HepG2 (cell line): Measurements from ENCODE around the gene NMRAL1. TPM values are rescaled to one million over a fixed set of nuclear protein-coding genes. Genes with fewer than 3 reads are reported as not detected.

Source experiments
- CC2D1A ChIP-seq: sonication (generic); formaldehyde crosslinking; IDR thresholded peaks from 2 replicates; pipeline ENCODE4 v1.8.1; 2023; ENCODE audit warnings: mild to moderate bottlenecking, missing genetic modification reagents
- DRAP1 ChIP-seq: IDR thresholded peaks from 2 replicates; pipeline ENCODE4 v1.6.1; 2016; ENCODE audit warnings: missing genetic modification reagents, missing compliant biosample characterization
- HMG20A ChIP-seq: IDR thresholded peaks from 2 replicates; pipeline ENCODE4 v1.6.1; 2016; ENCODE audit warnings: borderline replicate concordance
- HOXA9 ChIP-seq: sonication (generic); formaldehyde crosslinking; IDR thresholded peaks from 2 replicates; pipeline ENCODE4 v1.8.1; 2022; ENCODE audit warnings: missing genetic modification reagents, mild to moderate bottlenecking, moderate library complexity, borderline replicate concordance
- IRF9 ChIP-seq: sonication (generic); formaldehyde crosslinking; IDR thresholded peaks from 2 replicates; pipeline ENCODE4 v1.8.0; 2022; ENCODE audit warnings: missing genetic modification reagents, mild to moderate bottlenecking, borderline replicate concordance
- KDM5B ChIP-seq: sonication (generic); formaldehyde crosslinking; IDR thresholded peaks from 2 replicates; pipeline ENCODE4 v1.4.0; 2020; ENCODE audit warnings: missing genetic modification reagents, mild to moderate bottlenecking, borderline replicate concordance
- LRRFIP1 ChIP-seq: sonication (generic); formaldehyde crosslinking; conservative IDR thresholded peaks from 2 replicates; pipeline ENCODE4 v1.4.0; 2020; ENCODE audit warnings: missing genetic modification reagents
- MLX ChIP-seq: IDR thresholded peaks from 2 replicates; pipeline ENCODE4 v1.6.1; 2016
- MTERF4 ChIP-seq: sonication (generic); formaldehyde crosslinking; IDR thresholded peaks from 2 replicates; pipeline ENCODE4 v1.8.0; 2023; ENCODE audit warnings: mild to moderate bottlenecking, missing genetic modification reagents
- NFE2L1 ChIP-seq: sonication (generic); formaldehyde crosslinking; IDR thresholded peaks from 2 replicates; pipeline ENCODE4 v1.4.0; 2020; ENCODE audit warnings: missing genetic modification reagents, mild to moderate bottlenecking, borderline replicate concordance
- NR3C1 ChIP-seq: sonication (generic); formaldehyde crosslinking; IDR thresholded peaks from 2 replicates; pipeline ENCODE4 v1.4.0; 2020; ENCODE audit warnings: missing genetic modification reagents
- PAX8 ChIP-seq: sonication (generic); formaldehyde crosslinking; IDR thresholded peaks from 2 replicates; pipeline ENCODE4 v1.8.0; 2022; ENCODE audit warnings: mild to moderate bottlenecking, missing genetic modification reagents, borderline replicate concordance
- RARG ChIP-seq: sonication (generic); formaldehyde crosslinking; IDR thresholded peaks from 2 replicates; pipeline ENCODE4 v1.4.0; 2020; ENCODE audit warnings: low read depth, mild to moderate bottlenecking, missing genetic modification reagents
- RFX5 ChIP-seq: IDR thresholded peaks from 2 replicates; pipeline ENCODE4 v1.6.1; 2011; ENCODE audit warnings: low read depth, low read length, improper control_type of control experiment
- XRCC5 ChIP-seq: fragments of 200-400 bp; formaldehyde crosslinking; optimal IDR thresholded peaks from 2 replicates; pipeline ENCODE3; 2017; ENCODE audit warnings: mild to moderate bottlenecking, low read length
- ZNF512 ChIP-seq: sonication (generic); formaldehyde crosslinking; IDR thresholded peaks from 2 replicates; pipeline ENCODE4 v1.4.0; 2020; ENCODE audit warnings: mild to moderate bottlenecking, missing genetic modification reagents
- ZNF558 ChIP-seq: sonication (generic); formaldehyde crosslinking; IDR thresholded peaks from 2 replicates; pipeline ENCODE4 v1.9.0; 2022; ENCODE audit warnings: mild to moderate bottlenecking, missing genetic modification reagents, borderline replicate concordance
- polyA plus RNA-seq, 8 experiments: library from polyadenylated mRNA; depleted of rRNA in 3 of 8; stranded (reverse) in 7 of 8; unstranded in 1 of 8; fragments of >200 nt; fragmentation: Illumina TruSeq in 4 of 8; extraction: Trizol in 4 of 8; gene quantifications; 2 replicates each; pipeline versions ENCODE4 v1.2.1 to v1.2.3, GENCODE V29; 2011 to 2016; ENCODE audit warnings: low read depth in 4 of 8, missing spikeins in 1 of 8, mixed read lengths in 1 of 8; ENCODE audit not compliant: insufficient read depth in 1 of 8
- total RNA-seq, 5 experiments: library from RNA; depleted of rRNA; stranded (reverse); fragments of >200 nt; fragmentation: Illumina TruSeq; extraction: Trizol; gene quantifications; 2 replicates each; pipeline ENCODE4 v1.2.3, GENCODE V29; 2016; ENCODE audit warnings: low read depth in 1 of 5
- TF ChIP-seq, protein P1 (sequence below): sonication (generic); formaldehyde crosslinking; IDR thresholded peaks from 2 replicates; pipeline ENCODE4 v1.5.0; 2020; ENCODE audit warnings: missing genetic modification reagents

Gene NMRAL1
- total and polyA plus RNA-seq, 2 of the 13 experiments (the other 11 are each of a cell fraction or from before 2014, with no cell fraction given): 30.8 to 33.1 TPM

DNA sequence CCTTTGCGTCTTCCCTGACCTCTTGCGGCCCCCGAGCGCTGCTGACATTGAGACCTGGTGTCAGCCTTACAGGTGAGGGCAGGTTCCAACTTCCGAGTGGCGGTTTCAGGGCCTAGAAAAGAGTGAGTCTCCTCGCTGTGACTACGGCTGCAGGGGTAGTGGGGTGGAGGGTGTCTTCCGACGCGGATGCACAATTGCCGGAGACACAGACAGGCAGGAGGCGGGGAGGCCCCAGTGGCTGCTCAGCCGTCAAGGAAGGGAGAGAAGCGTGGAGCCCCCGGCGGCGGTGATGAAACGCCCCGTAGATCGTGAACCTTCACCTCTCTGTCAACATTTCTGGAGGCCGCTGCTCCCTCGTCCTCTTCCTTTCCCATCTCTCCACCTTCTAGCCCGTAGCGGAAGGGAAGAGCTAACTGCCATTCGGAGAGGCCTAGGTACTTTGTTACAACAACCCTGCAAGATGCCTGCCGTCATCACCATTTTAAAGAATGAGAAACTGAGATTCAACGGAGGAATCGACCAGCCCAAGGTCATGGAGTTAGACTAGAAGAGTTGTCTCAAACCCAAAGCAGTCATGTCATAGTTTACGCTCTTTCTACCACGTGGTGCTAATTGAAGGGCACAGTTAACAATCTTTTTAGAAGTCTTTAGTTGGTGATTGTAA lies 48.3 kb downstream of the NMRAL1 start (continued):
- TF ChIP-seq IRF9: no peak
- no peak for TF ChIP-seq RFX5
- TF ChIP-seq DRAP1: peak; percentile 2; the same call in 1 of the 2 replicates
- TF ChIP-seq HOXA9 (CRISPR knock-in tag): no peak
- no peak for TF ChIP-seq ZNF512
- TF ChIP-seq XRCC5: peak; percentile 35
- TF ChIP-seq NFE2L1 (CRISPR knock-in tag): no peak; the same call in 1 of the 2 replicates
- peak; percentile 72; the same call in 1 of the 2 replicates for TF ChIP-seq KDM5B
- TF ChIP-seq ZNF558 (CRISPR knock-in tag): no peak; the same call in 1 of the 2 replicates
- no peak for TF ChIP-seq NR3C1 (CRISPR knock-in tag)
- 0 out of 2 replicates have a peak, but pooled peaks have one; percentile 43 for TF ChIP-seq RARG
- 0 out of 2 replicates have a peak, but pooled peaks have one; percentile 78 for TF ChIP-seq MTERF4
- TF ChIP-seq HMG20A (CRISPR knock-in tag): no peak
- TF ChIP-seq, protein P1, sequence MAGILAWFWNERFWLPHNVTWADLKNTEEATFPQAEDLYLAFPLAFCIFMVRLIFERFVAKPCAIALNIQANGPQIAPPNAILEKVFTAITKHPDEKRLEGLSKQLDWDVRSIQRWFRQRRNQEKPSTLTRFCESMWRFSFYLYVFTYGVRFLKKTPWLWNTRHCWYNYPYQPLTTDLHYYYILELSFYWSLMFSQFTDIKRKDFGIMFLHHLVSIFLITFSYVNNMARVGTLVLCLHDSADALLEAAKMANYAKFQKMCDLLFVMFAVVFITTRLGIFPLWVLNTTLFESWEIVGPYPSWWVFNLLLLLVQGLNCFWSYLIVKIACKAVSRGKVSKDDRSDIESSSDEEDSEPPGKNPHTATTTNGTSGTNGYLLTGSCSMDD (CRISPR knock-in tag): no peak
- TF ChIP-seq MLX (CRISPR knock-in tag): no peak
- 0 out of 2 replicates have a peak, but pooled peaks have one; percentile 69 for TF ChIP-seq PAX8 (CRISPR knock-in tag)
- no peak for TF ChIP-seq CC2D1A (CRISPR knock-in tag)
- no peak for TF ChIP-seq LRRFIP1 (CRISPR knock-in tag)
